HepG2 (cell line): ENCODE results near the gene SMYD1. TPM values are rescaled to one million over a fixed set of nuclear protein-coding genes. Genes with fewer than 3 reads are reported as not detected.

Experiments
- ATF7-NPFF ChIP-seq: sonication (generic); formaldehyde crosslinking; IDR thresholded peaks from 2 replicates; pipeline ENCODE4 v1.8.1; 2023; ENCODE audit warnings: mild to moderate bottlenecking, low read depth, missing genetic modification reagents, moderate library complexity
- FOXA3 ChIP-seq: IDR thresholded peaks from 2 replicates; pipeline ENCODE4 v1.6.1; 2016; ENCODE audit warnings: missing genetic modification reagents, missing compliant biosample characterization
- HMG20A ChIP-seq: IDR thresholded peaks from 2 replicates; pipeline ENCODE4 v1.6.1; 2016; ENCODE audit warnings: borderline replicate concordance
- NFATC3 ChIP-seq: sonication (generic); formaldehyde crosslinking; IDR thresholded peaks from 2 replicates; pipeline ENCODE4 v1.5.1; 2020; ENCODE audit warnings: mild to moderate bottlenecking, missing genetic modification reagents
- NFKBIZ ChIP-seq: IDR thresholded peaks from 2 replicates; pipeline ENCODE4 v1.6.1; 2018; ENCODE audit warnings: missing genetic modification reagents, missing compliant biosample characterization
- RBFOX2 ChIP-seq: fragments of 200-400 bp; formaldehyde crosslinking; IDR thresholded peaks from 2 replicates; pipeline ENCODE4 v1.6.1; 2017; ENCODE audit warnings: low read depth, mild to moderate bottlenecking, low read length
- SNAPC2 ChIP-seq: sonication (generic); formaldehyde crosslinking; IDR thresholded peaks from 2 replicates; pipeline ENCODE4 v1.8.1; 2022; ENCODE audit warnings: mild to moderate bottlenecking, missing genetic modification reagents
- TFDP2 ChIP-seq: sonication (generic); formaldehyde crosslinking; IDR thresholded peaks from 2 replicates; pipeline ENCODE4 v1.4.0; 2020; ENCODE audit warnings: missing genetic modification reagents
- TP53 ChIP-seq: sonication (generic); formaldehyde crosslinking; conservative IDR thresholded peaks from 2 replicates; pipeline ENCODE4 v1.4.0; 2020; ENCODE audit warnings: missing genetic modification reagents
- TRIM22 ChIP-seq: fragments of 450-650 bp; IDR thresholded peaks from 2 replicates; pipeline ENCODE4 v1.6.1; 2017
- UBTF ChIP-seq: sonication (generic); formaldehyde crosslinking; IDR thresholded peaks from 2 replicates; pipeline ENCODE4 v1.4.0; 2020; ENCODE audit warnings: mild to moderate bottlenecking, missing genetic modification reagents
- ZBTB37 ChIP-seq: sonication (generic); formaldehyde crosslinking; IDR thresholded peaks from 2 replicates; pipeline ENCODE4 v1.4.0; 2020; ENCODE audit warnings: mild to moderate bottlenecking, missing genetic modification reagents
- ZBTB44 ChIP-seq: sonication (generic); formaldehyde crosslinking; IDR thresholded peaks from 2 replicates; pipeline ENCODE4 v1.4.0; 2020; ENCODE audit warnings: missing genetic modification reagents
- ZBTB7A ChIP-seq: sonication (generic); formaldehyde crosslinking; IDR thresholded peaks from 2 replicates; pipeline ENCODE4 v1.8.0; 2022; ENCODE audit warnings: mild to moderate bottlenecking, missing genetic modification reagents
- ZFP36L1 ChIP-seq: sonication (generic); formaldehyde crosslinking; IDR thresholded peaks from 2 replicates; pipeline ENCODE4 v1.8.0; 2022; ENCODE audit warnings: mild to moderate bottlenecking, missing genetic modification reagents, moderate library complexity
- ZNF205 ChIP-seq: IDR thresholded peaks from 2 replicates; pipeline ENCODE4 v1.6.1; 2018; ENCODE audit warnings: missing biosample characterization, missing genetic modification reagents
- ZNF512B ChIP-seq: sonication (generic); formaldehyde crosslinking; IDR thresholded peaks from 2 replicates; pipeline ENCODE4 v1.5.1; 2020; ENCODE audit warnings: missing genetic modification reagents, mild to moderate bottlenecking, borderline replicate concordance
- polyA plus RNA-seq, 8 experiments: library from polyadenylated mRNA; depleted of rRNA in 3 of 8; stranded (reverse) in 7 of 8; unstranded in 1 of 8; fragments of >200 nt; fragmentation: Illumina TruSeq in 4 of 8; extraction: Trizol in 4 of 8; gene quantifications; 2 replicates each; pipeline versions ENCODE4 v1.2.1 to v1.2.3, GENCODE V29; 2011 to 2016; ENCODE audit warnings: low read depth in 4 of 8, missing spikeins in 1 of 8, mixed read lengths in 1 of 8; ENCODE audit not compliant: insufficient read depth in 1 of 8
- total RNA-seq, 5 experiments: library from RNA; depleted of rRNA; stranded (reverse); fragments of >200 nt; fragmentation: Illumina TruSeq; extraction: Trizol; gene quantifications; 2 replicates each; pipeline ENCODE4 v1.2.3, GENCODE V29; 2016; ENCODE audit warnings: low read depth in 1 of 5

Gene SMYD1
- total and polyA plus RNA-seq, 2 of the 13 experiments (the other 11 are each of a cell fraction or from before 2014, with no cell fraction given) = not detected

GRCh38 chr2:88123975-88124917 is 56.6 kb downstream of the SMYD1 start (continued):
- peak; percentile 55; the same call in 1 of the 2 replicates for TF ChIP-seq ZNF512B (CRISPR knock-in tag)
- no peak for TF ChIP-seq ZBTB7A (CRISPR knock-in tag)
- no peak for TF ChIP-seq NFKBIZ (CRISPR knock-in tag)
- TF ChIP-seq ZBTB44 (CRISPR knock-in tag) = no peak
- no peak for TF ChIP-seq ATF7-NPFF (CRISPR knock-in tag)
- no peak for TF ChIP-seq UBTF (CRISPR knock-in tag)
- TF ChIP-seq ZBTB37 (CRISPR knock-in tag) = no peak
- TF ChIP-seq RBFOX2 = peak; percentile 91
- TF ChIP-seq HMG20A (CRISPR knock-in tag) = no peak
- no peak for TF ChIP-seq TRIM22
- TF ChIP-seq SNAPC2 (CRISPR knock-in tag) = no peak
- no peak for TF ChIP-seq ZFP36L1 (CRISPR knock-in tag)
- TF ChIP-seq NFATC3 = no peak
- TF ChIP-seq TFDP2 (CRISPR knock-in tag) = no peak
- no peak for TF ChIP-seq TP53 (CRISPR knock-in tag)
- TF ChIP-seq ZNF205 (CRISPR knock-in tag) = no peak
- TF ChIP-seq FOXA3 (CRISPR knock-in tag) = no peak
